HG03521 (cell line): ENCODE measurements around the gene CD40.

Source experiments
- ATAC-seq: cut with Tn5 transposase; IDR thresholded peaks from one replicate; pipeline ENCODE4 v1.9.1; 2021; ENCODE audit warnings: mild to moderate bottlenecking, moderate library complexity; ENCODE audit not compliant: unreplicated experiment

Gene CD40

DNA sequence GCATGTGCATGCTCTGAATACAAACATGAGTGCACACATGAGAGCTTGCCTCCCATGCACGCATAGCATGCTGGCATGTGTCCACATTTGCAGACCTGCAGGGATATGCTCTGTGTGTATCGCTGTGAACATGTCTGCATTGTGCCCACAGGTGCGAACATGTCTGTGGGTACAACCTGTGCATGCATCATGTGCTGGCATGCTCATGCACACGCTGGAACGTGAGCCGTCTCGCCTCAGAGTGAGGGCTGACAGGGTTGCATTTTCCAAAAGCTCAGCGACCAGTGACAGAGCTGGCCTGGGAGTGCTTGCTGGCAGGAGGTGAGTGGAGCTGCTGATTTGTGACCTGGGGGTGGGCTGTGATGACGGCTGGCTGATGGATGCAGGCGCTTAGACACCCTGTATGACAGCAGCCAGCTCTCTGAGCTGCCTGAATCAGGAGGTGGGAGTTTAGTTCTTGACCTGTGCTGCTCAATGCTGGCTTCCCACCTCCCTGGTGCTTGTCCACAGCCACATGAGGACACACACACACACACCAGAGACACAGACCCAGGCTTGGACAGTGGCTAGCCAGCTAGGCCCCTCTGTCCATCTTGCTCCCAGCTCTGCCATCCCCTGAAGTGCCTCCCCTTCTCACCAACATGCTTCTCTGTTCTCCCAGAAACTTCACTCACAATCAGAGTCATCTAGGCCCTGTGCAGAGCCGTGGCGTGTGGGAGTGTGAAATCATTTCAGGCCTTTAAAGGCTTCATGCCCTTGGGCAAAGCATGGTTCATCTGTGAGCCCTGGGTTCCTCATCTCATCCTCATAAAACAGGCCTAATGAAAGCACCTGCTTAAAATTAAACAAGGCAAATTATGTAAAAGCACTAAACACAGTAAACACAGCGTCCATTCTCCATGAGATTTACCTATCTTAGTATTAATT, 51.4 kb downstream of the CD40 start:
- no peak for ATAC-seq

- ATAC-seq: no peak
Observed at GRCh38 chr20:46171476-46171875, 53.4 kb downstream of the CD40 start.

GRCh38 chr20:46171909-46172308, 53.8 kb downstream of the CD40 start:
- no peak for ATAC-seq

GRCh38 chr20:46172455-46172854, 54.3 kb downstream of the CD40 start:
- no peak for ATAC-seq

DNA sequence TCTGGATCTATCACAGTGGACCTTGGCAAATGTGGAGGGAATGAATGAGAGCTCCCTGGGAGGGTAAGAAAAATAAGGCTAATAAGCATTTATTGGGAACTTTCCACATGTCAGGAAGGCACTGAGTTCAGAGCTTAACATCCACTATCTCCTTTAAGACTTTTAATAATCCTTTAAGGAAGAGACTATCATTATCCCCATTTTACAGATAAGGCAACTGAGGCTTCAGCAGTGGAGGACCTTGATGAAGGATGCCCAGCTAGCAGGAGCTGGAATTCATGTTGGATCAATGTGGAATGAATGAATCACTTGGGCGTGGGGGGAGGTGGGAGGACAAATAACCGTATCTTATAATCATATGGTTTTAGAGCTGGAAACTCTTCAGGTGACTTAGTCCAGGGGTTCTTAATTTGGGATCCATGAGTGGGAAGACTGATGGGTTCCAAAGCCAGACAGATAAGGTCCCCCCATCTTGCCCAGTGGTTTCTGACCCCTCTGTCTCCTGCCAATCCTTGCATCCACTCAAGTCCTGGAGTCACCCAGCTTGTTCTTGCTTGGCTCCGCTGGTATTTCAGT, 54.9 kb downstream of the CD40 start:
- no peak for ATAC-seq

- ATAC-seq: no peak
Observed at GRCh38 chr20:46173652-46174468, 55.7 kb downstream of the CD40 start.

- no peak for ATAC-seq
Observed at GRCh38 chr20:46174469-46175126, 56.5 kb downstream of the CD40 start.

GRCh38 chr20:46175127-46175494, 57.0 kb downstream of the CD40 start:
- no peak for ATAC-seq

GRCh38 chr20:46176739-46177378, 58.7 kb downstream of the CD40 start:
- ATAC-seq: no peak

- no peak for ATAC-seq
Observed at GRCh38 chr20:46177768-46178167, 59.7 kb downstream of the CD40 start.

DNA sequence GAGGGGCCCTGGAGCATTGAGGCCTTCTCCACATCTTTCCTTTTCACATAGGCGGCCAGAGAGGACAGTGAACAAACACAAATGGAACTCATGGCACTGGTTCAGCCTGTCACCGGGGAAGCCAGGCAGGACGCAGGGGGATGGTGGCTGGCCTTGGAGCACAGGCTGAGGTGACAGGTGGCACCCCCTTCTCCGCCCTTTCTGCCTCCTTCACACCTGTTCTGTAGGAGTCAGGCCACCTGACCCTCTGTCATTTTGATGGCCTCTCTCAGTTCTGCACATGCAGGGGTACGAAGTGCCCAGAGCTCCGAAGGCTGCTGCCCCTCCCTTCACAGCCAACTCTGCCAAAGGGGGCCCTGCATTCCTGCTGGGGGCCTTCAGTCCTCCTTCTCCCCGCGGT, 60.8 kb downstream of the CD40 start:
- ATAC-seq: no peak
